Ishikawa (cell line): ENCODE results near the gene HELB.

ENCODE experiments used
- EP300 ChIP-seq: IDR thresholded peaks from 2 replicates; pipeline ENCODE4 v1.6.1; 2012; ENCODE audit warnings: borderline replicate concordance
- FOXM1 ChIP-seq: IDR thresholded peaks from 2 replicates; pipeline ENCODE4 v1.6.1; 2012; ENCODE audit warnings: low read depth, borderline replicate concordance
- NFIC ChIP-seq: IDR thresholded peaks from 2 replicates; pipeline ENCODE4 v1.6.1; 2012
- RAD21 ChIP-seq: IDR thresholded peaks from 2 replicates; pipeline ENCODE4 v1.6.1; 2012; ENCODE audit warnings: low read depth
- REST ChIP-seq: IDR thresholded peaks from 2 replicates; pipeline ENCODE4 v1.6.1; 2012; ENCODE audit warnings: low read depth, mild to moderate bottlenecking
- TAF1 ChIP-seq: IDR thresholded peaks from 2 replicates; pipeline ENCODE4 v1.6.1; 2012; ENCODE audit warnings: low read depth, mild to moderate bottlenecking
- TEAD4 ChIP-seq: IDR thresholded peaks from 2 replicates; pipeline ENCODE4 v1.6.1; 2012
- YY1 ChIP-seq: IDR thresholded peaks from 2 replicates; pipeline ENCODE4 v1.6.1; 2012; ENCODE audit warnings: low read depth

DNA sequence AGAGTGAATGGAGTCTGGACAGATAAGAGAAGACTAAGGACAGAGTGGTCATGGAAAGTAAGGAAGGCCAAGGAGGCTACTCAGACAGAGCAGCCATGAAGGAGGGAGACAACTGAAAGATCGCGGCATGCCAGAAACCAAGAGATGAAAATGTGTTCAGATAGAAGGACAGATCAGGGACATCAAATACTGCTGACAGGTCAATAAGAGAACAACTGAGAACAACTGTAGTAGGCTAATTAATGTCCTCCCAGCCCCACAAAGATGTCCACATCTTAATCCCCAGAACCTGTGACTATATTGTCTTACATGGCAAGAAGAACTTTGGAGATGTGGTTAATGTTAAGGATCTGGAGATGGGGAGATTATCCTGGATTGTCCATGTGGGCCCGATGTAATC lies 15.0 kb upstream of the HELB start:
- no peak for TF ChIP-seq REST
- TF ChIP-seq TAF1 = no peak
- TF ChIP-seq FOXM1 = no peak
- no peak for TF ChIP-seq TEAD4
- TF ChIP-seq EP300 = no peak
- no peak for TF ChIP-seq NFIC
- no peak for TF ChIP-seq YY1
- TF ChIP-seq RAD21 = no peak
